Stimulated activated CD8-positive, alpha-beta memory T cell treated with anti-CD3 and anti-CD28 coated beads, Interleukin-12 subunit alpha, Interleukin-12 subunit beta, amount 100 ng/mL, for 1 hour (primary cell): ENCODE measurements around the gene KCNK5.

Experiments used
- DNase-seq: peaks from one replicate; pipeline ENCODE4 v3.0.0-alpha.2; 2020; ENCODE audit warnings: low read depth

The KCNK5 gene

GRCh38 chr6:39228992-39229767 is at the start of gene KCNK5:
KCNK5 (minus strand) TSS chr6:39229475; CDS start chr6:39229111, 364 bp downstream.
- peak; percentile 39 for DNase-seq

- no peak for DNase-seq
These were observed 47.2 kb upstream of the KCNK5 start for GRCh38 chr6:39276379-39276995.

- no peak for DNase-seq
These were observed 45.6 kb upstream of the KCNK5 start for GRCh38 chr6:39274903-39275302.

- no peak for DNase-seq
These were observed 45.2 kb upstream of the KCNK5 start for GRCh38 chr6:39274471-39274870.

- DNase-seq: no peak
These were observed 44.1 kb upstream of the KCNK5 start for GRCh38 chr6:39273406-39273821.

GRCh38 chr6:39269961-39270360 is 40.7 kb upstream of the KCNK5 start:
- no peak for DNase-seq

GRCh38 chr6:39268721-39269120 is 39.4 kb upstream of the KCNK5 start:
- DNase-seq: no peak

GRCh38 chr6:39268171-39268570 is 38.9 kb upstream of the KCNK5 start:
- no peak for DNase-seq

- DNase-seq: no peak
These were observed 37.6 kb upstream of the KCNK5 start for GRCh38 chr6:39266782-39267355.

- no peak for DNase-seq
These were observed 37.1 kb upstream of the KCNK5 start for GRCh38 chr6:39266375-39266774.

- no peak for DNase-seq
These were observed 34.2 kb upstream of the KCNK5 start for GRCh38 chr6:39263303-39264037.

- no peak for DNase-seq
These were observed 32.5 kb upstream of the KCNK5 start for GRCh38 chr6:39261751-39262150.

- no peak for DNase-seq
These were observed 31.7 kb upstream of the KCNK5 start for GRCh38 chr6:39260953-39261352.

GRCh38 chr6:39260456-39260855 is 31.2 kb upstream of the KCNK5 start:
- DNase-seq: no peak

GRCh38 chr6:39256294-39256940 is 27.1 kb upstream of the KCNK5 start:
- DNase-seq: no peak

GRCh38 chr6:39254999-39255535 is 25.8 kb upstream of the KCNK5 start:
- no peak for DNase-seq

- DNase-seq: no peak
These were observed 22.1 kb upstream of the KCNK5 start for GRCh38 chr6:39251406-39251805.

- no peak for DNase-seq
These were observed 21.2 kb upstream of the KCNK5 start for GRCh38 chr6:39250507-39250906.

GRCh38 chr6:39249278-39249677 is 20.0 kb upstream of the KCNK5 start:
- no peak for DNase-seq

- no peak for DNase-seq
These were observed 18.5 kb upstream of the KCNK5 start for GRCh38 chr6:39247667-39248194.

GRCh38 chr6:39243809-39244208 is 14.5 kb upstream of the KCNK5 start:
- DNase-seq: no peak
